Stimulated activated CD4-positive, alpha-beta T cell treated with anti-CD3 and anti-CD28 coated beads, Interleukin-12 subunit alpha, Interleukin-12 subunit beta, amount 100 ng/mL, for 4 hours (primary cell): ENCODE data around the gene HEPACAM2.

Source experiments
- DNase-seq: peaks from one replicate; pipeline ENCODE4 v3.0.0-alpha.2; 2020

Gene HEPACAM2

DNA sequence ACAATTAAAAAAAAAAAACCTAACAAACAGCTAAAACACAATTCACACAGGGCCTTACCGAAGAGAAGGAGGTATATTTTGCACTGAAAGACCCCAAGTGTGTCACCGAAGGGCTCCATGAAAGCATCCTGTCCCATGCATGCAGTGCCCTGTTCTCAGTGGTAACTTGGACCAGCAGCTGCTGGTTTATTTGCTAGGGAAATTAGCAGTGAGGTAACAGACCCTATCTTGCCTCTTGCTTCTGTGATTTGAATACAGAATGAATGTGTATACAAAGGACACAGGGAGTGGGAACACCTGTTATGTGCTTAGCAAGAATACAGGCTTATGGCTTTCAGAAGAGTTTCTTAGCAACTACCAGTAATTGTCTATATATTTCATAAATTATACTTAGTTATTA is at the start of gene HEPACAM2:
TSS of gene HEPACAM2 (minus strand) at position 160 of the 400 bp plus-strand sequence.
- DNase-seq, result no peak

DNA sequence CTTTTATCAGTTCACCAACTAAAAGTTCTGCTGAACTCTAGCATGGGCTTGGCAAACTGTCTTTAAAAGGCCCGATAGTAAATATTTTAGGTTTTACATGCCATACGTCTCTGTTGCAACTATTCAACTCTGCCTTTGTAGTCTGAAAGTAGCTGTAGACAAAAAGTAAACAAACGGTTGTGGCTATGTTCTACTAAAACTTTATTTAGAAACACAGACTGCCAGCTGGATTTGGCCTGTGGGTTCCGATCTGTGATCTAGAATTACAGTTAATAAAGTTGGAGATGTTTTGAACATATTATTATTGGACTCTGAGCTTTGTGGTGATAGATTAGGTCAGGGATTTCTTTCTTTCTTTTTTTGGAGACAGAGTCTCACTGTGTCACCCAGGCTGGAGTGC is 39.0 kb upstream of the HEPACAM2 start:
- DNase-seq, result no peak

DNA sequence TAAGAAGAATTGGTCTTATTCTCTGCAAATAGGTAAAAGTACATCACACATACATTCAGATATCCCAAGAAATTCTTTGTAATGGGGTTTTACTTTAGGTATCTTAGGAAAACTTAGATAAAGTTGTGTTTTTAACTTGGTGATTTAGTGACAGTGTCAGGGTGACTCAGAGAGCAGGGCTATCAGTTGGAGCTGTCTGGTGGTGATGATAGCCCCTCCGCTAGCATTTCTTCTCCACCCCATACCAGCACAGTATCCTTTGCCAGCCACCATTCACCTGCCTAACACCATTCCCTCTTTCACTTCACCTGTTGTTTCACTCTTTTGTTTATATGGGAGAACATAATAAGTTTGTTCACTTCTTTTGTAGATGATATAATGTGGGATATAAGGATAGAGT is 36.3 kb upstream of the HEPACAM2 start:
- DNase-seq, result no peak

DNA sequence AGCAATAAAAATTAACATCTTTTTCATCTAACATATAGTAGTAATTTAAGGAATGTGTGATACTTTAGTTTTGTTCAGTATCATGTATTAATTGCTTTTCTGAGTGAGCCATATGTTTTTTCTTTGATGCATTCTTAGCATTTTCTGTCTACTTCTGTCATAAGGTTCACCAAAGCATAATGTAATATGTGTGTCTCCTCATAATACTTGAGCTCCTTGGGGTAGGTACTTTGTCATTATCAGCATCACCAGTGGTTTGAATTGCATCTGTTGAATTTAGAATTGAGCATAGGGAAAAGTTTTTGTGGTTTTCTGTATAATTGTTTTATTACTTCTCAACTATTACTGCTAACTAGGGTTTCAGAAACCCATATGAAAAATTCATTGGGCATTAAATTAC is 32.4 kb upstream of the HEPACAM2 start:
- no peak for DNase-seq

DNA sequence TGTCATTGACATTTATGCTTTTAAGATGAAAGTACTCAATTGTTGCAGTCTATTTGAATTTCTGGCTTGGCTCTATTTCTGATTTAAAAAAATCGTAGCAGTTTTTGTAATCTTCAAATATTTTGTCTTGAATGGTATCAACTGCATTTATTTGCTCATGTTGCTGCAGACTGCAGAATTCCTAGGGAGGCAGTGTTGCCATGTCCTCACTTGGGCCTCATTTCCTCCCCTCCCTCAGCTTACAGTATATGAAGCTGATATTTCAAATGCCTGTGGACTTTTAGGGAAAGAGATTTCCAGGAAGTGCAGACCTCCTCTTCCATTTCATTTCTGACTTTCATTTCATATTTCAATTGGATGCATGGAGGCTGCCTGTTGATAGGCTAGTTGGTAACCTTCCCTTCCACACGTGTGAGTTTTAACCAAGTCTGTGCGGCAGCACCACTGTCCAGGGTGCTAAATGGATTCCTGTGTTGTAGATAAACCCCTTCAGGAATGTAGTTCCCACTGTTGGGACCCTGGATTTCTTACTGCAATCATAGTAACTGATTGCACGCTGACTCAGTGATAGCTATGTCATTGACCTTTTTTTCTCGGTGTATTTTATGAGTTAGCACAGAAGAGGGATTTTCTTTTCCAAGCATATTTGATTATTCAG is 23.4 kb upstream of the HEPACAM2 start:
- DNase-seq, result no peak

DNA sequence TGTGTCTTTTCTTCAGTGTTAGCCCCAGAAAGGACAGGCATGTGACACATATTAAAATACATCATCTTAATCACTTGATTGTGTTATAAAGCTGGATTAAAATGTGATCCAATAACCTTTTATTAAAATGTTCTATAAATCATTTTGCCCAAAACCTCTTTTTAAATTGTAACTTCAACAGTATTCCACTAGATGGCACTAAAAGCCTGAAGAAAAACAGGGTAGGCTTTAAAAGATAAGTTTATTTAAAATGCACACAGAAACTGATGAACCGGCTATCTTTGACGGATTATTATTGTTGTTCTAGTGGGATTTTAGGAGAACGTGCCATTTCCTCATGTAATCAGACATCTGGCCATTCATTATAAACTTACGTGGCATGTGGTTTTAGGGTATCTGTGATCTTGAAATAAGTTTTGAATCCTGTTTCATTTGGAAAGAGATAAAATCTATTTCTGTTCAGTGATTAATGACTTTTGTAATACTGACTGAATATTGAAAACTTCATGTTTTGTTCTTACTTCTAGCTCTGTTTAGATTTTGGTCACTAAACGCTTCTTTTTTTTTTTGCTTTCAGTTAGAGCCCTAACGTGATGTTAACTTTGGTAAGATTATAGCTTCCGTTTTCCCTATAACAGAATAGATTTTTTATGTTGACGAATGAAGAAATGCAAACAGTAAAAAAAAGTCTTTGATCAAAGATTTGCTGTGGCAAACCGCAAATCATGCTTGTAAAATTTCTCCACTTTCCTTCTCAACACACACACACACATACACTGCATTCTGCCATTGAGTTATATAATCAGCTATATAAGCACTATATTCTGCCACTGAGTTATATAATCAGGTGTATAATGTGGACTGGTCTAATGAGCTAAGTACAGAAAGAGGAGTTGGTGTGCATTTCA is 19.5 kb upstream of the HEPACAM2 start:
- DNase-seq, result no peak

DNA sequence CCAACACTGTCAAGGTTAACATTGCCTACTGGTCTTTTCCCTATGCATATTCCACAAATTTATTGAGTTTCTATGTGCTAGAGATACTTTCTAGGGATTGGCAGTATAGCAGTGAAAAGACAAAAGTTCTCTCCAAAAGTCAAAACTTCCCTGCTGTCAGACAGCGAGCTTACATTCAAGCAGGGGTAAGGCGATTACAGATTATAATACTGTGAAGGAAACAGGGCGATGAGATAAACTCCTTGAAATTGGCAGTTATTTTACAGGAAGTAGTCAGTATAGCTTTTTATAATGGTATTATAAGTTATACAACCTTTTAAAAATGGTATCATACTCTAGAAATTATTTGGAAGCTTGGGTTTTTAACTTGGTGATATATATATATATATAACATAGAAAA is 15.8 kb upstream of the HEPACAM2 start:
- DNase-seq, result no peak

DNA sequence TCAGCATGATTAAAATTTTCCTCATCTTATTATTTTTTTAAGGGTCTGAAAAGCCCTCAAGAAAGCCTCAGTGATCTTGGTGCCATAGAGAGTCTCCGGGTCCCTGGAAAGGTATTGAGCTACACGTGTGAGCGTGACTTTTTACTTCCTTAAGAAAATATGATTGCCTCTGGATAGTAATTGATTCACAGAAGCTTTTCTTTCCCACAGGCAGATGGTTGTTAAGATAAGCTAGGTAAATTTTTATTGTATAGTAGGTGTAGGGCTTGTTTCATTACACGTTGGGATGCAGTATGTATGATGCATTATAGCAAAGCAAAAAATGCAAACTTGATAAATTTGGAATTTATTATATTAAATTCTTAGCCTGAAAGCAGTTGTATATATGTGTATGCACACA is 13.6 kb upstream of the HEPACAM2 start:
- no peak for DNase-seq

DNA sequence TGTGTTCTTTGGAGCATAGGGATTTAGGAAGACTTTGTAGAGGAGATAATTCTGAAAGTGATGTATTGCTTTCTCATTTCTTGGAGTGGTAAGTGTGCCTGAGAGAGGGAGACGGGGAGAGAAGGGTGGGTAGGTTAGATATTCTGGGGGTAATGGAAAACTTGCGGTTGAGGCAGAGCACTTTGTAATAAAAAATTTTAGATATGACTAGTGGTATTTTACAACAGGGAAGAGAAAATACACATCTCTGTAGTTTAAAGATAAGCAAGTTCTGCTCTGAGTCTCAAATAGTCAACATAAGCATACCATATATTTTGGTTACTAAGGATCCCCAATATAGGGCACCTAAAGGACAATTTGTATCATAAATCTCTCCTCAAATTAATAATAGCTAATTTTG is 12.5 kb upstream of the HEPACAM2 start:
- DNase-seq, result no peak

DNA sequence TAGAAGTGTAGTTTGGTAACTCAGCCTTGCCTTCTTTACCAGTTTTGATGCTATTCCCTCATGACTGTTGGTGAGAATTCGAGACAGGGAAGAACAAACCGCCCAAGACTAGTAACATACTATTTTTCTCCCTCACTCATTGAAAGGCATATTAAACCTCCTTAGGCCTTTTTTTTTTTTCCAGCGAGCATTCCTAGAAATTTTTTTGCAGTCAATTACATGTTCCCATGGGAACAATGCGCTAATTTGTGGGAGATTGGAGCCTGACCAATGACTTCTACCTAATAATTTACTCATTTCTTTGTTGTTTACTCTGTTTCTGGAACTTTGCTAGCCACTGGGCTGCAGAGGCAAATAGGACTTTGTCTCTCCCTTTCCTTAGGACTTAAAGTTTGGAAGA is 11.9 kb upstream of the HEPACAM2 start:
- no peak for DNase-seq

DNA sequence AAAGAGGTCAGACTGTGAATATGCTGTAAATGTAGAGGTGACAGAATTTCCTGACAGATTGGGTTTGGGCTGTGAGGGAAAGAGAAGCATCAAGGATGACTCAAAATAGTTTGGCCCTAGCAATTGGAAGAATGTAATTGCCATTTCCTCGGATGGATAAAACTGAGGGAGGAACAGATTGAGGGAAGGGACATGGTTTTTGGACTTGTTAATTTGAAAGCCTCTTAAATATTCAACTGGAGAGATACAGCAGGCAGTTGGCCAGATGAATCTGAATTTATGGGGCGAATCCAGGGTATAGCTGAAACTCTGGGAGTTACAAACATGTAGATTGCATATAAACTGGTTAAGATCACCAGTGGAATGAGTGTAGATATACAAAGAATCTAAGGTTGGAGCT is 9.3 kb upstream of the HEPACAM2 start:
- DNase-seq, result no peak

DNA sequence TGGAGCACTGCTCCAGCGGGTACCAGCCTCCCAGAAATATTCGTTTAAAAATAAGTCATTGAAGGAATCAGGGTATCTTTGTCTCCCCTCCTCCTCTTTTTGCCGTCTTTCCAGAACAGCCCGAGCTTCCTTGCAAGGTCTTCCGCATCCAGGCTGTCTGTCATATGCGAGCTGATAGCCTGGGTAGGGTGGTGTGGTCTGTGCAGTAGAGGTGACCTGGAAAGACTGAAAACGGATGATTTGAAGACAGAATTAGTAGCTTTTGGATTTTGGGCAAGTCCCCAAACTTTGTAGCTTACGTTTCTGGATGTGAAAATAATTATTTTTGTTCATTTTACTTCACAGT is 6.4 kb upstream of the HEPACAM2 start:
- DNase-seq, result no peak

DNA sequence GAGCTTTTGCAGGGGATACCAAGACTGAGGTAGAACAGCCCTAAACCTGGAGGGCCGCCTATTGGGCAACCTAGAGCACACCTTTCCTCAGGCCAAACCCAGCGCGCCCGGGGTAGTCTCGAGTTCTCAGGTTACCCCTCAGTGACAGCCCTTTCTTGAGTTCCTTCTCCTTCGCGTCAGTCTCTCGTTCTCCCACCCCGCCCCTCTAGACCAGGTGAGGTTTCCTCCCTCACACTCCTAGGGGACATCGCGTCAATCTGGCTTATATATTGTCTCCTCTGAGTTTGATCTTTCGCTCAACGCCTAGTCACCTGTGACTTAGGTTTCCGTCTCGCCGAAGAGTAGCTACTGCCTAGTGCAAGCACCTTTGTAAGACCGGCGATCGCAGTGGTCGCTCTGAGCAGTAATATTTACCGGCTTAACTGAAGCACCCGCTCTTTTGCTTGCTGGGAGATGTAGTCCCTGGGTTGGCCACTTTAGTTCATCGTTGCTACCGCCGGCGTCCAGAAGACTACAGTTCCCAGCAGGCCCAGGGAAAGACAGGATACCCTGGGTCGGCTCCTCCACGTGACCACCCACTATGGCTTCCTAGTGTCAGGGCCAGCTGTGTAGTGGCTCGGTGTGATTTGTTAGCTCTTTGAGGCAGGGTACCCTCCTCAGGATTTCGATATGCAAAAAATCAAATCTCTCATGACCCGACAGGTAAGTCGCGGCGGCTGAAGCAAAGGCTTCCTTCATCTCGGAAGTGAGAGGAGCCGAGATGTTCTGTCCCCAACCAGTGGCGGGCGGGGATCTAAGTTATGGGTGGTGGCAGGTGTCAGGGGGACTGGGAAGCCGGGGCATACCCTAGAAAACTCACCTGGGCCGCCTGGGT is 5.8 kb upstream of the HEPACAM2 start, which contains the start of gene VPS50:
TSS of gene VPS50 (plus strand) at position 568 of the 874 bp plus-strand sequence. CDS start at position 670, 102 bp downstream.
- peak; percentile 81 for DNase-seq

DNA sequence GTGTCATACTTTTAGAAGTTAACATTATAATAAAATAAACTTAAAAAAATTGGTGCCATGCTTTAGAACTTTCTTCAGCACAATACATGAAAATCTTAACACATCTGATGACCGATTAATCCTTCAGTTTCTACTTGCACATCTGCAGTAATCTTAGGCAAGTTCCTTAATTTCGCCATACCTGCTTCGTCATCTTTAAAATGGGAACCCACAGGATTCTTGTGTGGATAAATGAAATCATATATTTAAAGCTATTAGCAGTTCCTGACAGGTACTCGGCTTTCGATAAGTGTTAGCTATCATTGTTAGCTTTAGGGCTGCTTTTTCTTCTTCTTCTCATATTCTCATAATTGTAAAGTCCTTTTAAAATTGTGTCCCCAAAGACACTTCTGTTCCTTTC is 5.0 kb upstream of the HEPACAM2 start:
- no peak for DNase-seq

DNA sequence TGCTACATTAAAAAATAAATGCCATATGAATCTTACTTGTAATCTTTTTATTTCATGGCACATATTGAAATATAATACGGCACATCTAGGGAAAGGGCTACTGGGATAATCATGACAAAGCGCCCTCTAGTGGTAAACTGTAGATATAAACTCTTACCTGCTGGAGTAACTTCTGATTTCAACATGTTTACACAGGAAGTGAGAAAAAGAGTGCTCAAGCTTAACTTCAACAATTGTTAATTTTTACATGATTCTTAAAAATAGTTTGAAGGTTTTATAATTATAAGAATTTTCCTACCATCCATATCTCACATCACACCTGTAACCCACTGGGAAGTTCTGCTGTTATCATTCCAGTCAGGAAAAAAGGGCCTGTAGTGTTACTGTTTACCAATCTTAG is 2.0 kb upstream of the HEPACAM2 start:
- DNase-seq, result no peak

DNA sequence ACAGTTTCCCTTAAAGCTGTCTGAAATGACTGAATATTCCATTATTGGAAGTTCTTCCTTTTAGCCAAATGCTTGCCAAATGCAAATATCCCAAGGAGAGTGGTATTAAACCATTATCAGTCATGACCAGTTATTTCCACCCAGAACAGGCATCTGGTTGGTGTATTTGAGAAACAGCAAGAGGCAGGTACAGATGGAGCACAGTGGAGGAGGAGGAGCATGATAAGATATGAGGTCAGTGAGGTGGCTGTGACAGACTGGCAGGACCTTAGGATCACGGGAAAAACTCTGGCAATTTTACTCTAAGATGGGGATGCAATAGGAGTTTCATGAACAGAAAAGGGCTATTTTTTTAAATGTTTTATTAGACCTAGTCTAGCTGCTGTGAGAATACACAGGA is 6.4 kb downstream of the HEPACAM2 start:
- no peak for DNase-seq

DNA sequence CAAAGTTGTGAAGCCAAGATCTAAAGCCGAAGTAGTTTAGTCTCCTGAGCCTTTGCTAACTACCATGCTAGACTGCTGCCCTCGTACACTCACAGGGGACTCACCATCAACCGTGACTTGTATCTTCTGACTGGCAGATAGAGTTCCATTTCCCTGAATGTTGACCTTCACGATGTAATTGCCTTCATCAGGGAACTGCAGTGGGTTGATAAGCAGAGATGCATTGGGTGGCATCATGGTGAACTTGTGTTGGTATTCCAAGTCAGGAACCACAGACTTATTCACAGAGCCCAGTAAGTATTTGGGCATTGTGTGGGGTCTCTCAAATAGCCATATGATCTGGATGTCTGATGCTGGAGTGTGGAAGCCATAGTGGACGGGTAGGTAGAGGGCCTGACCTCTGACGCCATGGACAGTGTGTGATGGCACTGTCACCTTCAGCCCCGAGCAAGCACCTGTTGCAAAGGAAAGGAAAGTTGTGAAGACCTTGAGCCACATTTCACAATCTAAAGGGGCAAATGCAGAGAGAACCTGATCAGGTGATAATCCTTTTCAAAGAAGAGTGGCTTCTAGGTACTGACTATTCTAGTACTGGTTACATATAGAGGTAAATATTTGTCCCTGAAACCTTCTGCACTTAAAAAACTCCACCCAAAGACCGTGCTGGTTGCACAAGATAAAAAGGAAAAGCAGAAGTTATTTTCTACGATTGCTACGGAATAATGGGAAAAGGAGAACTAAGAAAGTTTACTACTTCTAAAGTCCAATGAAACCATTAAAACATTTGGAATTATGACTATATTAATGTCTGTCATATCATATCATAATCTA is 7.1 kb downstream of the HEPACAM2 start:
- DNase-seq, result no peak

DNA sequence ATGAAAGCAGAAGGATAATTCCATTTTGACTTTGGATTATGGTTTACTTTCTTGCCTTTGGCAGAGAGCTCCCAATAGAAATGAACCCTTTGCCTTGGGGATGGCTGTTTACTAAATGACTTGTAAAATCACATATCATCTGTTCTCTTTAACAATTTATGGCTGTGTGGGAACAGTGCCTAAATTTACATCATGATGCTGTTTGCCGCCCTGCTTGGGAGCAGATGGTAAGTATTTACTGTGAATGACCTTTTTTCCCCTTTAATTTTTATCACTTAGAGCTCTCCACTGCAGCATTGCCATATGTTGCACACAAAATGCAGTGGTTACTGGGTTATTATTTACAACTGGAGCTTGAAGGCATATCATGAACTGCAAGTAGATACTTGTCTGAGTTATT is 13.4 kb downstream of the HEPACAM2 start:
- DNase-seq, result no peak

DNA sequence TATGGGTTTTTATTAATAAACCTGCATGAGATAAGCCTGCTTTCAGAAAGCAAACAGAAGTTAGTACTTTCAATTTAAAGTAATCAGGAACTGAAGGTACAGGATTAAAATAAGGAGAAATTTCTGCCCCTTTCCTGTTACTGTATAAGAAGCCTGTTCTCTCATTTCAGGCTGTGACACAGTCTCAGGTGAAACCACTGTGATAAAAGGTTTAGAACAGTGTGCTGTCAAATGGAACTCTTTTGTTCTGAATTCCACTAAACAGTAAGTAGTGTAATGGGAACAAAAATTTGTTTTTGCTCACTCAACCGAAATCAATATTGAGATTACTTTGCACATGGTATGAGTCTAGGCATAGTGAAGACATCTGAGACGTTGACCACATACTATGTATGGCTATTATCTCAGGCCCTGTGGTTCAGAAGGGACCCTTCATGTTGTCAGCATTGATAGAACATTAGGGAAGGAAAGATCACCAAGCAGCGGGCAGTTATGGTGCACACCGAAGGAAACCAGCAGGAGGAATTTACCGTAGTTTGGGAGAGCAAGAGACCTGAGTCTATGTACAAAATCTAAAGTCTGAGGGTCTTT is 14.9 kb downstream of the HEPACAM2 start:
- no peak for DNase-seq

DNA sequence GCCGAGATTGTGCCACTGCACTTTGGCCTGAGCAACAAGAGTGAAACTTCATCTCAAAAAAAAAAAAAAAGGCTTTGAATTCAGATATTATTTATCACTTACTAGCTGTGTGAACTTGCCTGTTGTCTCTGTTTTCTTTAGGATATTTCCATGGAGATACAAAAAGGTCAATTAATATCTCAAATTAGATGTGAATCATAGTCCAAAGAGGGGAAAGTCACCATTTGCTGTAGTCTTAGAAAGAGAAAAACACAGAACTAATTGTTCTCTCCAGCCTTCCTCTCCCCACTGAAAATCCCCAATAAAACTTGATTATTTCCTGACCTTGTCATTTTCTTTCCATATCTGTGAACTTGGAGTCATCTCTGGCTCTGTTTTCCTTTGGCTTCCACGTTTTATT is 21.2 kb downstream of the HEPACAM2 start:
- no peak for DNase-seq

DNA sequence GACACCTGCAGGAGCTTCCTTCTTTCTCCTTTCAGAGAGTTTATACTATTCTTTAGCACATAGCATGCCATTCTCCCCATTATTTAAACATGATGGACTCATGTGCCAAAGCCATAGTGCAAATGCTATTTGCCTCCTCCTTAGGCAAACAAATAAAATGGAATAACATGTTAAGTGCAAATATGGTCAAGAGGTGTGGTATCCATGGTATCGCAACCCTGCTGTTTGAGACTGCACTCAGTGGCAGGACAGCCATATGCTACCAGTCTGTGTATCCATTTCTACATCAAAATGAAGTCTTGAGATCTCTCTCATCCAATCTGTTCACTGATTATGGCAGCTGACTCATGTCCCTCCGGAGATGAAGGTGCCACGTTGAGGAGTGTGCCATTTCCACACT is 22.8 kb downstream of the HEPACAM2 start:
- DNase-seq, result no peak

DNA sequence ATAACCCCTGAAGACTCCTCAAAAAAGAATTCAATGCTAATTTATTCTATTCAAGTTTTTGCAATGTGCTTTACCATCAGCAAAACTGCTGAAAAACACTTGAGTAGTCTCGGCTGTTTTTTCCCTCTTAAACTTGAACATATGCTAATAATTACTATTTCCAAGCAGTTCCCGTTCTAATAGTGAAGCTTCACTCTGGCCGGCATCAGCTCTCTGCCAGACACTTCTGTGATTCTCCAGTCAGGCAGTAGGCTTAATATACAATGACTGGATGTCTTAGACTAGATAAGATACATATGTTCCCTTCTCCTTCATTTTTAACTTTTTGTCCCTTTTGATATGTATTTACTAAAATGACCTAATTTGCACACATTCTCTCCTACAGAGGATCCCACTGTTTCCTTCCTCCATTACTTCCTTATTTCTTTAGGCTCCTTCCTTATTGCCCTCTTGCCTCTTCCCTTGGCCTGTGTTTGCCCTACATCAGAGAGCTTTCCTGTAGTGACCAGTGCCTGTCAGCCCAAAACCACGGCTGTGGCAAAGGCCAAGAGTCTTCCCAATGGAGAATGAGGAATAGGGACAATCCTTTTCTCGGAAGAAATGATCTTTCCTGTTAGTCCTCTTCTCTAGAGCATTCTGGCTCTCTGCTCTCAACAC is 23.5 kb downstream of the HEPACAM2 start:
- DNase-seq, result no peak
